HepG2 (cell line): ENCODE data around the gene HOXA5. TPM values are rescaled to one million over a fixed set of nuclear protein-coding genes. Genes with fewer than 3 reads are reported as not detected.

ENCODE experiments used
- ATF4 ChIP-seq, 2 experiments: fragments of 450-650 bp in 1 of 2; sonication (generic) in 1 of 2; formaldehyde crosslinking; IDR thresholded peaks; 2 replicates each; pipeline versions ENCODE4 v1.5.0 to v1.8.0; 2020 to 2022; ENCODE audit warnings: mild to moderate bottlenecking in 1 of 2, missing genetic modification reagents in 1 of 2
- BRD4 ChIP-seq: sonication (generic); formaldehyde crosslinking; IDR thresholded peaks from 2 replicates; pipeline ENCODE4 v1.4.0; 2020; ENCODE audit warnings: missing genetic modification reagents
- CCAR2 ChIP-seq: fragments of 200-400 bp; formaldehyde crosslinking; optimal IDR thresholded peaks from 2 replicates; pipeline ENCODE3; 2018; ENCODE audit warnings: low read depth, mild to moderate bottlenecking, low read length, moderate library complexity
- FOXP4 ChIP-seq: sonication (generic); formaldehyde crosslinking; IDR thresholded peaks from 2 replicates; pipeline ENCODE4 v1.4.0; 2020; ENCODE audit warnings: missing genetic modification reagents
- HMGXB4 ChIP-seq, 2 experiments: sonication (generic) in 1 of 2; formaldehyde crosslinking in 1 of 2; IDR thresholded peaks; 2 replicates each; pipeline versions ENCODE4 v1.4.0 to v1.6.1; 2018 to 2020; ENCODE audit warnings: missing genetic modification reagents in 2 of 2, borderline replicate concordance in 1 of 2, low read depth in 1 of 2, mild to moderate bottlenecking in 1 of 2, missing biosample characterization in 1 of 2
- HNRNPLL ChIP-seq: fragments of 200-400 bp; formaldehyde crosslinking; IDR thresholded peaks from 2 replicates; pipeline ENCODE4 v1.6.1; 2017; ENCODE audit warnings: mild to moderate bottlenecking, low read depth, low read length; ENCODE audit not compliant: poor library complexity, severe bottlenecking
- KMT2A ChIP-seq: sonication (generic); formaldehyde crosslinking; IDR thresholded peaks from 2 replicates; pipeline ENCODE4 v1.4.0; 2020; ENCODE audit warnings: missing genetic modification reagents
- MXD3 ChIP-seq: IDR thresholded peaks from 2 replicates; pipeline ENCODE4 v1.6.1; 2016; ENCODE audit warnings: mild to moderate bottlenecking, missing biosample characterization, missing genetic modification reagents
- MYC ChIP-seq: sonication (generic); formaldehyde crosslinking; IDR thresholded peaks from 2 replicates; pipeline ENCODE4 v1.9.0; 2021; ENCODE audit warnings: missing genetic modification reagents, borderline replicate concordance
- SOX5 ChIP-seq: IDR thresholded peaks from 2 replicates; pipeline ENCODE4 v1.6.1; 2016; ENCODE audit warnings: borderline replicate concordance
- TMF1 ChIP-seq: sonication (generic); formaldehyde crosslinking; IDR thresholded peaks from 2 replicates; pipeline ENCODE4 v1.8.1; 2022; ENCODE audit warnings: low read depth, missing genetic modification reagents
- ZBTB3 ChIP-seq: sonication (generic); formaldehyde crosslinking; IDR thresholded peaks from 2 replicates; pipeline ENCODE4 v1.4.0; 2020; ENCODE audit warnings: low read depth, mild to moderate bottlenecking, moderate library complexity, missing genetic modification reagents, borderline replicate concordance
- ZBTB38 ChIP-seq: sonication (generic); formaldehyde crosslinking; IDR thresholded peaks from 2 replicates; pipeline ENCODE4 v1.5.1; 2020; ENCODE audit warnings: mild to moderate bottlenecking, missing genetic modification reagents
- ZKSCAN5 ChIP-seq: sonication (generic); formaldehyde crosslinking; IDR thresholded peaks from 2 replicates; pipeline ENCODE4 v1.5.1; 2020; ENCODE audit warnings: mild to moderate bottlenecking, missing genetic modification reagents
- ZNF496 ChIP-seq: sonication (generic); formaldehyde crosslinking; IDR thresholded peaks from 2 replicates; pipeline ENCODE4 v1.8.1; 2023; ENCODE audit warnings: mild to moderate bottlenecking, moderate library complexity, missing genetic modification reagents; ENCODE audit not compliant: insufficient replicate concordance
- ZNF558 ChIP-seq: sonication (generic); formaldehyde crosslinking; IDR thresholded peaks from 2 replicates; pipeline ENCODE4 v1.9.0; 2022; ENCODE audit warnings: mild to moderate bottlenecking, missing genetic modification reagents, borderline replicate concordance
- ZNF598 ChIP-seq: sonication (generic); formaldehyde crosslinking; IDR thresholded peaks from 2 replicates; pipeline ENCODE4 v1.5.1; 2020; ENCODE audit warnings: mild to moderate bottlenecking, missing genetic modification reagents, borderline replicate concordance
- ZNF800 ChIP-seq: sonication (generic); formaldehyde crosslinking; IDR thresholded peaks from 2 replicates; pipeline ENCODE4 v1.4.0; 2020; ENCODE audit warnings: missing genetic modification reagents
- ZNF878 ChIP-seq: sonication (generic); formaldehyde crosslinking; IDR thresholded peaks from 2 replicates; pipeline ENCODE4 v1.8.1; 2023; ENCODE audit warnings: mild to moderate bottlenecking, missing genetic modification reagents, moderate library complexity
- ZSCAN20 ChIP-seq: sonication (generic); formaldehyde crosslinking; IDR thresholded peaks from 2 replicates; pipeline ENCODE4 v1.4.0; 2020; ENCODE audit warnings: missing genetic modification reagents, mild to moderate bottlenecking, borderline replicate concordance
- polyA plus RNA-seq, 8 experiments: library from polyadenylated mRNA; depleted of rRNA in 3 of 8; stranded (reverse) in 7 of 8; unstranded in 1 of 8; fragments of >200 nt; fragmentation: Illumina TruSeq in 4 of 8; extraction: Trizol in 4 of 8; gene quantifications; 2 replicates each; pipeline versions ENCODE4 v1.2.1 to v1.2.3, GENCODE V29; 2011 to 2016; ENCODE audit warnings: low read depth in 4 of 8, missing spikeins in 1 of 8, mixed read lengths in 1 of 8; ENCODE audit not compliant: insufficient read depth in 1 of 8
- total RNA-seq, 5 experiments: library from RNA; depleted of rRNA; stranded (reverse); fragments of >200 nt; fragmentation: Illumina TruSeq; extraction: Trizol; gene quantifications; 2 replicates each; pipeline ENCODE4 v1.2.3, GENCODE V29; 2016; ENCODE audit warnings: low read depth in 1 of 5

Gene HOXA5
- total and polyA plus RNA-seq, 2 of the 13 experiments (the other 11 are each of a cell fraction or from before 2014, with no cell fraction given), result 3.2 to 3.6 TPM

- TF ChIP-seq ATF4 (CRISPR knock-in tag; IDR thresholded peaks at IDR 0.05) (0 out of 4 replicates have a peak, but pooled peaks of 1 of the 2 experiments have one; percentile 51), HMGXB4 (CRISPR knock-in tag; IDR thresholded peaks at IDR 0.05; ENCODE audit: borderline replicate concordance in 1 of 2, low read depth in 1 of 2) (peak; percentile 13 to 69; a peak in 2 of 4 replicates), ZNF558 (CRISPR knock-in tag) (peak; percentile 78; the same call in 1 of the 2 replicates), ZKSCAN5 (no peak), KMT2A (CRISPR knock-in tag) (peak; percentile 51; the same call in 1 of the 2 replicates), ZNF598 (CRISPR knock-in tag) (no peak), CCAR2 (peak; percentile 69), TMF1 (CRISPR knock-in tag) (no peak), FOXP4 (peak; percentile 63), ZBTB38 (0 out of 2 replicates have a peak, but pooled peaks have one; percentile 31), ZNF800 (CRISPR knock-in tag) (no peak), ZNF878 (peak; percentile 80; the same call in 1 of the 2 replicates), ZNF496 (CRISPR knock-in tag) (no peak), HNRNPLL (peak; percentile 93), SOX5 (CRISPR knock-in tag) (peak; percentile 23; the same call in 1 of the 2 replicates), MXD3 (CRISPR knock-in tag) (no peak), ZBTB3 (CRISPR knock-in tag) (0 out of 2 replicates have a peak, but pooled peaks have one; percentile 44), MYC (peak; percentile 74; the same call in 1 of the 2 replicates), BRD4 (CRISPR knock-in tag) (peak; percentile 92), ZSCAN20 (CRISPR knock-in tag) (peak; percentile 25; the same call in 1 of the 2 replicates)
Observed at GRCh38 chr7:27122077-27122910, 21.2 kb downstream of the HOXA5 start (continued).
